ENCODE data around the gene MYLK.

The MYLK gene

GRCh38 chr3:123817413-123817812, 66.7 kb downstream of the MYLK start:
- DNase-seq: no peak

- DNase-seq: no peak
Measured at GRCh38 chr3:123816673-123817207, 67.4 kb downstream of the MYLK start.

GRCh38 chr3:123815981-123816380, 68.2 kb downstream of the MYLK start:
- DNase-seq: no peak

GRCh38 chr3:123813876-123814275, 70.3 kb downstream of the MYLK start:
- DNase-seq: no peak

GRCh38 chr3:123809597-123809996, 74.5 kb downstream of the MYLK start:
- DNase-seq: no peak

GRCh38 chr3:123808812-123809211, 75.3 kb downstream of the MYLK start:
- no peak for DNase-seq

- no peak for DNase-seq
Measured at GRCh38 chr3:123807820-123808219, 76.3 kb downstream of the MYLK start.

GRCh38 chr3:123805504-123805903, 78.6 kb downstream of the MYLK start:
- DNase-seq: no peak

- DNase-seq: no peak
Measured at GRCh38 chr3:123805101-123805500, 79.0 kb downstream of the MYLK start.

GRCh38 chr3:123804676-123805075, 79.5 kb downstream of the MYLK start:
- no peak for DNase-seq

GRCh38 chr3:123803521-123803920, 80.6 kb downstream of the MYLK start:
- DNase-seq: no peak

- no peak for DNase-seq
Measured at GRCh38 chr3:123802007-123802625, 82.0 kb downstream of the MYLK start.

- DNase-seq: no peak
Measured at GRCh38 chr3:123801474-123801873, 82.7 kb downstream of the MYLK start.

- no peak for DNase-seq
Measured at GRCh38 chr3:123800362-123800682, 83.8 kb downstream of the MYLK start.

- no peak for DNase-seq
Measured at GRCh38 chr3:123799544-123800361, 84.4 kb downstream of the MYLK start.

GRCh38 chr3:123798550-123798949, 85.6 kb downstream of the MYLK start:
- DNase-seq: no peak

- no peak for DNase-seq
Measured at GRCh38 chr3:123795471-123796251, 88.5 kb downstream of the MYLK start.

GRCh38 chr3:123793425-123793824, 90.7 kb downstream of the MYLK start:
- no peak for DNase-seq

- no peak for DNase-seq
Measured at GRCh38 chr3:123792473-123793201, 91.5 kb downstream of the MYLK start.

GRCh38 chr3:123791898-123792297, 92.2 kb downstream of the MYLK start:
- no peak for DNase-seq

- no peak for DNase-seq
Measured at GRCh38 chr3:123791417-123791816, 92.7 kb downstream of the MYLK start.

- no peak for DNase-seq
Measured at GRCh38 chr3:123791073-123791370, 93.1 kb downstream of the MYLK start.
